K562 (cell line): ENCODE results near the gene TRERF1. TPM values are rescaled to one million over a fixed set of nuclear protein-coding genes. Genes with fewer than 3 reads are reported as not detected.

ENCODE experiments used
- ATAC-seq: fragments of 200-7000 bp; cut with Tn5 transposase; 3 replicates; pipeline ENCODE4 v1.9.1; 2020; ENCODE audit warnings: moderate library complexity
- BruUV-seq: library from RNA; stranded (reverse); fragments of 400-500 nt; replicated peaks from 2 replicates; lab custom pipeline; 2021; lab: Mats Ljungman, UMichigan
- CTCF ChIA-PET: fragments of 300-600 bp; formaldehyde crosslinking; extraction: SDS; loops from one replicate; lab custom pipeline; 2021; ENCODE audit warnings: low intra/inter-chr PET ratio; lab: Yijun Ruan, JAX
- POLR2A ChIA-PET: fragments of 300-600, 350-650 bp; sonication (Branson Sonifier 250); formaldehyde crosslinking; extraction: SDS; loops from one replicate; lab custom pipeline; 2021; ENCODE audit warnings: antibody characterized with exemption, inconsistent platforms; lab: Yijun Ruan, JAX
- DNase-seq, 4 experiments: peaks; one replicate each; pipeline versions ENCODE4 v3.0.0 to v3.0.0-alpha.2; 2011 to 2018; ENCODE audit warnings: low spot score in 3 of 4, mixed read lengths in 3 of 4; ENCODE audit errors: extremely low read depth in 1 of 4
- FAIRE-seq: peaks from 2 replicates; lab custom pipeline; 2011; peaks lifted over from hg19 to GRCh38; lab: Jason Lieb, UNC
- H2AFZ ChIP-seq: 2 replicates; pipeline ENCODE4 v1.6.0; 2011; ENCODE audit warnings: low read depth, low read length, control low read depth, inconsistent platforms
- H3K27ac ChIP-seq: fragments of 200-600 bp; 3 replicates; pipeline ENCODE4 v1.8.0; 2011; ENCODE audit warnings: low read depth, mild to moderate bottlenecking, control low read depth, inconsistent platforms, low read length, moderate library complexity, mixed read lengths; ENCODE audit errors: extremely low read depth
- H3K27me3 ChIP-seq, 2 experiments: fragments of 300-600 bp in 1 of 2; 2 replicates in 1 of 2; 3 replicates in 1 of 2; pipeline versions ENCODE4 v1.6.0 to v1.8.0; 2011; ENCODE audit warnings: inconsistent platforms in 2 of 2, low read length in 2 of 2, mild to moderate bottlenecking in 1 of 2, mixed read lengths in 1 of 2, moderate library complexity in 1 of 2; ENCODE audit not compliant: control insufficient read depth in 2 of 2, insufficient read depth in 2 of 2
- H3K36me3 ChIP-seq: fragments of 300-600 bp; 3 replicates; pipeline ENCODE4 v1.8.0; 2011; ENCODE audit warnings: mild to moderate bottlenecking, low read length, inconsistent platforms; ENCODE audit not compliant: control insufficient read depth, insufficient read depth
- H3K4me1 ChIP-seq, 2 experiments: fragments of 200-600 bp in 1 of 2; replicated peaks in 1 of 2; 2 replicates in 1 of 2; 3 replicates in 1 of 2; pipeline versions ENCODE4 v1.5.1 to v1.8.0; 2011; ENCODE audit warnings: inconsistent platforms in 2 of 2, low read length in 2 of 2, mild to moderate bottlenecking in 1 of 2, mixed read lengths in 1 of 2, moderate library complexity in 1 of 2; ENCODE audit not compliant: control insufficient read depth in 2 of 2, insufficient read depth in 2 of 2
- H3K4me2 ChIP-seq: 2 replicates; pipeline ENCODE4 v1.6.1; 2011; ENCODE audit warnings: low read length, control low read depth, inconsistent platforms, mixed read lengths; ENCODE audit not compliant: insufficient read depth
- H3K4me3 ChIP-seq: fragments of 200-600 bp; sonication (generic), shearing (Covaris generic); 2 replicates; pipeline ENCODE4 v1.5.1; 2016; ENCODE audit warnings: control low read depth, inconsistent platforms
- H3K79me2 ChIP-seq: fragments of 200-600 bp; 3 replicates; pipeline ENCODE4 v1.8.0; 2011; ENCODE audit warnings: low read length, inconsistent platforms; ENCODE audit not compliant: control insufficient read depth, insufficient read depth
- H3K9ac ChIP-seq, 2 experiments: 2 replicates each; pipeline versions ENCODE4 v1.6.0 to v1.6.1; 2011; ENCODE audit warnings: low read depth in 2 of 2, low read length in 2 of 2, control low read depth in 1 of 2, inconsistent platforms in 1 of 2, mild to moderate bottlenecking in 1 of 2, mixed read lengths in 1 of 2; ENCODE audit not compliant: insufficient read depth in 1 of 2
- H3K9me1 ChIP-seq: one replicate; pipeline ENCODE4 v1.6.0; 2011; ENCODE audit warnings: inconsistent platforms, mild to moderate bottlenecking, low read length, moderate library complexity; ENCODE audit not compliant: control insufficient read depth, insufficient read depth
- H3K9me3 ChIP-seq: replicated peaks from 2 replicates; pipeline ENCODE4 v1.5.1; 2011; ENCODE audit warnings: low read depth, low read length, inconsistent platforms; ENCODE audit not compliant: control insufficient read depth, insufficient read depth
- H4K20me1 ChIP-seq: replicated peaks from 2 replicates; pipeline ENCODE4 v1.6.1; 2011; ENCODE audit warnings: low read length, inconsistent platforms, mixed read lengths; ENCODE audit not compliant: control insufficient read depth, insufficient read depth
- GABPA ChIP-seq: fragments of 200-800 bp; sonication (Bioruptor generic); conservative IDR thresholded peaks from 2 replicates; pipeline ENCODE4 v1.6.1; 2016; ENCODE audit warnings: low read depth, missing genetic modification characterization, missing compliant biosample characterization
- HMG20B ChIP-seq: fragments of 250-450 bp; sonication (Bioruptor Pico); IDR thresholded peaks from 2 replicates; pipeline ENCODE4 v1.5.0; 2021; ENCODE audit warnings: mild to moderate bottlenecking
- HSF4 ChIP-seq: fragments of 250-450 bp; sonication (Bioruptor Pico); IDR thresholded peaks from 2 replicates; pipeline ENCODE4 v2.1.2; 2022; ENCODE audit warnings: mild to moderate bottlenecking, moderate library complexity, borderline replicate concordance
- ILK ChIP-seq: fragments of 450-650 bp; IDR thresholded peaks from 2 replicates; pipeline ENCODE4 v1.6.1; 2016; ENCODE audit warnings: missing genetic modification characterization, low read depth, mild to moderate bottlenecking, missing compliant biosample characterization, moderate library complexity, borderline replicate concordance
- JUND ChIP-seq, 2 experiments: IDR thresholded peaks; 2 replicates in 1 of 2; 3 replicates in 1 of 2; pipeline ENCODE4 v1.6.1; 2011; ENCODE audit warnings: borderline replicate concordance in 2 of 2, low read depth in 2 of 2, low read length in 2 of 2, improper control_type of control experiment in 1 of 2, missing biosample characterization in 1 of 2, missing genetic modification characterization in 1 of 2, missing genetic modification reagents in 1 of 2
- RNF2 ChIP-seq: sonication (generic); IDR thresholded peaks from 2 replicates; pipeline ENCODE4 v1.6.1; 2016
- TAL1 ChIP-seq: fragments of 450-650 bp; IDR thresholded peaks from 2 replicates; pipeline ENCODE4 v1.6.1; 2016; ENCODE audit warnings: mild to moderate bottlenecking
- ZNF174 ChIP-seq: fragments of 250-450 bp; sonication (Bioruptor Pico); IDR thresholded peaks from 2 replicates; pipeline ENCODE4 v1.4.0; 2020; ENCODE audit warnings: mild to moderate bottlenecking
- ZNF224 ChIP-seq: sonication (generic); formaldehyde crosslinking; IDR thresholded peaks from 2 replicates; pipeline ENCODE4 v1.8.0; 2022; ENCODE audit warnings: mild to moderate bottlenecking, missing genetic modification reagents
- ZNF778 ChIP-seq: fragments of 450-650 bp; formaldehyde crosslinking; IDR thresholded peaks from 2 replicates; pipeline ENCODE4 v1.4.0; 2020; ENCODE audit warnings: mild to moderate bottlenecking, moderate library complexity
- WGBS: fragments of 100-300 bp; shearing (Covaris generic); methylation state at CpG from one replicate; pipeline ENCODE4 v1.1.6; 2016; ENCODE audit warnings: low coverage, mixed read lengths; ENCODE audit not compliant: insufficient coverage; ENCODE audit errors: missing lambda C conversion rate; 5-methylcytosine and 5-hydroxymethylcytosine counted together
- in situ Hi-C: fragments of 300-500 bp; cut with MboI; formaldehyde crosslinking; loops from 4 replicates; pipeline ENCODE4 v1.15.0; 2018; ENCODE audit warnings: inconsistent platforms, mixed read lengths
- intact Hi-C: fragments of 100-400 bp; cut with micrococcal nuclease; formaldehyde crosslinking; loops from 2 replicates; pipeline ENCODE4 v1.14.2; 2022
- polyA plus RNA-seq, 8 experiments: library from polyadenylated mRNA; depleted of rRNA in 4 of 8; stranded (reverse) in 5 of 8; unstranded in 3 of 8; fragments of >200 nt; fragmentation: Nextera tagmentation in 2 of 8; fragmentation: Illumina TruSeq in 1 of 8; extraction: Ambion mirVana in 2 of 8; extraction: Trizol in 1 of 8; gene quantifications; 2 replicates each; pipeline versions ENCODE4 v1.2.1 to v1.2.3, GENCODE V29; 2011 to 2014; ENCODE audit warnings: inconsistent platforms in 1 of 8, missing spikeins in 1 of 8
- total RNA-seq, 7 experiments: library from RNA; depleted of rRNA in 6 of 7; stranded (reverse); fragments of >200 nt in 6 of 7; fragmentation: Illumina TruSeq in 2 of 7; extraction: Trizol in 2 of 7; gene quantifications; 2 replicates each; pipeline versions ENCODE4 v1.2.1 to v1.2.3, GENCODE V29; 2011 to 2021; ENCODE audit warnings: low replicate concordance in 1 of 7

TRERF1 gene
- total and polyA plus RNA-seq, 9 of the 15 experiments (the other 6 are each of a cell fraction or from before 2014, with no cell fraction given) = 0.04 to 0.20 (median 0.07) TPM; not detected in 3

DNA sequence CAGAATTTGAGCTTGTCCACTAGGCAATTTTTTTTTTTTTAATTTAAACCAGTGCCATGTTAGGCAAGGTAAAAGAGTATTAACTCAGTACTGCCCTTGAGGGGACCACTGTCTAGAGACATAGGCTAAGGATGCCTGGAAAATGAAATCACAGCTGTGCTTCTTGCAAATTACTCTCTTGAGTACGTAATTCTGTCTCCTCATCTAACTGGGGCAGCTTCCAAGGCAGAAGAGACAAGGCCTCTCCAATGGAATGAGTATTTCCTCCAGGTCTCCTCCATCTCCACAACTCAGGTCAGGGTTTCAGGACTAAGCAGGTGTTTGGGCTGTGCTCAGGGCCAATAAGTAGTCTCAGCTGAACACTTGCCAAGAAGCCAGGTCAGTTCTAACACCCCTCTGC lies 200.2 kb downstream of the TRERF1 start:
- no peak for TF ChIP-seq ZNF174 (CRISPR knock-in tag)
- no peak for TF ChIP-seq RNF2
- TF ChIP-seq GABPA (tag) = no peak
- TF ChIP-seq JUND (IDR thresholded peaks at IDR 0.05; ENCODE audit: borderline replicate concordance, low read depth, low read length) = no peak
- TF ChIP-seq JUND (tag; IDR thresholded peaks at IDR 0.05; ENCODE audit: borderline replicate concordance, low read depth, low read length) = no peak
- TF ChIP-seq HSF4 = no peak
- no peak for TF ChIP-seq TAL1
- no peak for TF ChIP-seq HMG20B
- no peak for TF ChIP-seq ZNF778 (CRISPR knock-in tag)
- TF ChIP-seq ILK = no peak
- no peak for TF ChIP-seq ZNF224 (CRISPR knock-in tag)
- no peaks in the 10 kb centered on the region; the same call in 1 of the 2 replicates for H4K20me1 ChIP-seq
- no peaks in the 10 kb centered on the region for H3K79me2 ChIP-seq
- H3K27me3 ChIP-seq = peaks cover 43 to 69% of the 10 kb centered on the region in 2 experiments
- no peak overlapping the region for H3K27ac ChIP-seq
- intact Hi-C loops = no loop called here
- DNase-seq (no peak), ATAC-seq (no peak), FAIRE-seq (no peak)
- H3K4me2 ChIP-seq = no peak overlapping the region
- WGBS = 7% methylated on average over 1 of the region's 1 CpG
- H3K36me3 ChIP-seq = no peaks in the 10 kb centered on the region
- no peaks in the 10 kb centered on the region; a peak in 2 of 5 replicates for H3K4me1 ChIP-seq
- H2AFZ ChIP-seq = no peak overlapping the region
- BruUV-seq = no TSS peak
- no peak overlapping the region for H3K9ac ChIP-seq
- in situ Hi-C loops = no loop called here
- POLR2A ChIA-PET = interaction anchor here (0.6 kb wide), 1 partner anchor 641 kb away, joined by 3 read pairs; no protein-coding TSS in a partner anchor
- CTCF ChIA-PET = interaction anchor here (0.6 kb wide), 1 partner anchor 593 kb away, joined by 3 read pairs; no protein-coding TSS in a partner anchor
- H3K9me1 ChIP-seq = no peaks in the 10 kb centered on the region
- H3K9me3 ChIP-seq = no peaks in the 10 kb centered on the region
- H3K4me3 ChIP-seq = no peak overlapping the region
